22Rv1 (cell line): ENCODE results near the gene GTF3C2.
"Not testable (repeated sequence)": the region's sequence is repeated elsewhere in the genome, so short reads cannot be mapped to it uniquely, and the experiment has no call there.

ENCODE experiments used
- H3K27ac ChIP-seq: fragments of 450-650 bp; 2 replicates; pipeline ENCODE4 v1.5.1; 2017
- CTCF ChIP-seq: fragments of 450-650 bp; IDR thresholded peaks from 2 replicates; pipeline ENCODE4 v1.5.1; 2017; ENCODE audit warnings: mild to moderate bottlenecking
- ZFX ChIP-seq: fragments of 450-650 bp; IDR thresholded peaks from 2 replicates; pipeline ENCODE4 v1.6.1; 2017; ENCODE audit warnings: antibody characterized with exemption, borderline replicate concordance

GTF3C2 gene

GRCh38 chr2:27354597-27354927 is 2.0 kb downstream of the GTF3C2 start:
- no peak for TF ChIP-seq CTCF
- TF ChIP-seq ZFX = no peak
- no peak overlapping the region for H3K27ac ChIP-seq

GRCh38 chr2:27353762-27354596 is 2.6 kb downstream of the GTF3C2 start:
- H3K27ac ChIP-seq = no peak overlapping the region
- TF ChIP-seq CTCF (no peak), ZFX (no peak)

- not testable (repeated sequence) for H3K27ac ChIP-seq
Measured at GRCh38 chr2:27353386-27353761, 3.2 kb downstream of the GTF3C2 start.

GRCh38 chr2:27351802-27352598 is 4.6 kb downstream of the GTF3C2 start:
- no peak for TF ChIP-seq ZFX
- no peak for TF ChIP-seq CTCF
- H3K27ac ChIP-seq = no peak overlapping the region

GRCh38 chr2:27350106-27350693 is 6.4 kb downstream of the GTF3C2 start:
- TF ChIP-seq ZFX (no peak), CTCF (no peak)
- no peak overlapping the region for H3K27ac ChIP-seq

GRCh38 chr2:27347641-27348040 is 8.9 kb downstream of the GTF3C2 start:
- no peak overlapping the region for H3K27ac ChIP-seq
- TF ChIP-seq CTCF (no peak), ZFX (no peak)

GRCh38 chr2:27336173-27336572 is 20.4 kb downstream of the GTF3C2 start:
- H3K27ac ChIP-seq = no peak overlapping the region
- TF ChIP-seq ZFX (no peak), CTCF (no peak)
